Fibroblast of lung (primary cell): Measurements from ENCODE around the gene HOOK1.

Experiments
- EZH2 ChIP-seq: IDR thresholded peaks from 2 replicates; pipeline ENCODE4 v1.5.1; 2012; ENCODE audit warnings: low read length, control low read depth, mild to moderate bottlenecking; ENCODE audit errors: missing control alignments
- TF ChIP-seq, protein P1 (sequence below), 2 donors: IDR thresholded peaks in 1 of 2; conservative IDR thresholded peaks in 1 of 2; 1 replicate in 1 of 2; 2 replicates in 1 of 2; pipeline ENCODE4 v1.5.1; 2011 to 2012; ENCODE audit warnings: low read length in 2 of 2, control low read depth in 1 of 2, inconsistent platforms in 1 of 2, low read depth in 1 of 2, mild to moderate bottlenecking in 1 of 2

- TF ChIP-seq, protein P1, sequence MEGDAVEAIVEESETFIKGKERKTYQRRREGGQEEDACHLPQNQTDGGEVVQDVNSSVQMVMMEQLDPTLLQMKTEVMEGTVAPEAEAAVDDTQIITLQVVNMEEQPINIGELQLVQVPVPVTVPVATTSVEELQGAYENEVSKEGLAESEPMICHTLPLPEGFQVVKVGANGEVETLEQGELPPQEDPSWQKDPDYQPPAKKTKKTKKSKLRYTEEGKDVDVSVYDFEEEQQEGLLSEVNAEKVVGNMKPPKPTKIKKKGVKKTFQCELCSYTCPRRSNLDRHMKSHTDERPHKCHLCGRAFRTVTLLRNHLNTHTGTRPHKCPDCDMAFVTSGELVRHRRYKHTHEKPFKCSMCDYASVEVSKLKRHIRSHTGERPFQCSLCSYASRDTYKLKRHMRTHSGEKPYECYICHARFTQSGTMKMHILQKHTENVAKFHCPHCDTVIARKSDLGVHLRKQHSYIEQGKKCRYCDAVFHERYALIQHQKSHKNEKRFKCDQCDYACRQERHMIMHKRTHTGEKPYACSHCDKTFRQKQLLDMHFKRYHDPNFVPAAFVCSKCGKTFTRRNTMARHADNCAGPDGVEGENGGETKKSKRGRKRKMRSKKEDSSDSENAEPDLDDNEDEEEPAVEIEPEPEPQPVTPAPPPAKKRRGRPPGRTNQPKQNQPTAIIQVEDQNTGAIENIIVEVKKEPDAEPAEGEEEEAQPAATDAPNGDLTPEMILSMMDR (conservative IDR thresholded peaks at IDR 0.05 in 1 of 2, IDR thresholded peaks at IDR 0.05 in 1 of 2; ENCODE audit: low read depth in 1 of 2, low read length in 2 of 2) = no peak
- no peak for TF ChIP-seq EZH2
These were observed 42.1 kb downstream of the HOOK1 start for GRCh38 chr1:59856725-59857338.
